Activated CD8-positive, alpha-beta memory T cell treated with anti-CD3 and anti-CD28 coated beads, Interleukin-2, amount 50 U/mL, for 1 hour (primary cell): Measurements from ENCODE around the gene RXRB.

Experiments
- DNase-seq: peaks from one replicate; pipeline ENCODE4 v3.0.0-alpha.2; 2020; ENCODE audit errors: extremely low read depth

Gene RXRB

GRCh38 chr6:33197431-33198048, 2.9 kb downstream of the RXRB start:
- DNase-seq: no peak

DNA sequence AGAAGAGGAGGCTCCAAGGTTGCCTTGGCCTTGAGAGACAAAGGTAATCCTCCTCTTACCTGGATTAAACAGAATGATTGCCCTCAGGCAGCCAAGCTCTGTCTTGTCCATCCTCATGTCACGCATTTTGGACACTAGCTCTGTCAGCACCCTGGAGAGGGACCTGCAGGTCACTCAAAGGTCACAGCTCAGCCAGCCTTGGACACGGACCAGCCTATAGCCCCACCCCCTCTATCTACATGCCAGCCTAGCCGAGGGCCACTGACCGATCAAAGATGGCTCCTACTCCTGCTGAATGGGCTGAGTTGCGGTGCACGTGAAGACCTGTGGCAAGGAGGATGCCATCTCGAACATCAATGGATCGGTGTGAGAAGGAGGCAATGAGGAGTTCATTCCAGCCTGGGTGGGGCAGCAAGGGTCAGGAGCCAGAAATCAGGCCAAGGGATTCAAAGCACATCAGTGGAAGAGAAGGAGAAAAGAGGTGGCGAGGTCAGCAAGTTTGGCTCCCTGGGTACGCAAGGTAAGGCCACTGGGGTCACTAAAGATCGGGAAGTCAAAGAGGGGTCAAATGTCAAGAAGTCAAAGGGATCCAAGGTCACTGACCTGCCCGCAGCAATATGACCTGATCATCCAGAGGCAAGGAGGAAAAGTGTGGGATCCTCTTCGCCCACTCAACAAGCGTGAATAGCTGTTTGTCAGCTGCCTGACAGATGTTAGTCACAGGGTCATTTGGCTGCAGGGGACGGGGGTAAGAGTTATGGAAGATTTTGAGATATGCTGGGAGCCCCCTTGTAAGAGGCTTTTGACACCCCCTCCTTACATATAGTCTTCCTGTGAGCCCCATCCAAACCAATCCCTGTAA, 4.9 kb downstream of the RXRB start:
- no peak for DNase-seq

GRCh38 chr6:33194431-33194979, 6.0 kb downstream of the RXRB start:
- no peak for DNase-seq

DNA sequence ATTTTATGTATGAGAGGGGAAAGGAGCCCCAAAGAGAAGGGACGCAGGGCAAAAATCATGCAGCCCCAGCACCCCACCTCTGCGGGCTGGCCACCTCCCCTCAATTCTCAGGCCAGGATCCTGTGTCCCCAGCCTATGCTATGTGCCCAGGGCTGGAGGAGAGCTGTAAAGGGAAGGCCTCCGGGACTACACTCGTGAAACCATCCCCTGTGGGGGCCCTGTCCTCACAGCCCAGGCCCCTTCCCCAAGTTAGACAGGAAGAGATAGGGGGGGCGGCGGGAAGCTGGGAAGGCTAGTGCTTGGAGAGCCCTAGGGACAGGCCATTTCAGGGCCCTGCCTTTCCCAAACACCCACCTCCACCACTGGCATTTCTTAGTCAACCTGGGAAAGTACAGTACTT, 6.8 kb downstream of the RXRB start:
- DNase-seq: no peak

- no peak for DNase-seq
These were observed 7.5 kb downstream of the RXRB start for GRCh38 chr6:33192671-33193602.

GRCh38 chr6:33192105-33192646, 8.3 kb downstream of the RXRB start, which contains the start of gene COL11A2:
TSS of gene COL11A2 (minus strand) at chr6:33192467. CDS start at chr6:33192240, 227 bp downstream.
- DNase-seq: no peak

- DNase-seq: no peak
These were observed 8.9 kb downstream of the RXRB start for GRCh38 chr6:33191383-33192104.

- DNase-seq: no peak
These were observed 9.9 kb downstream of the RXRB start for GRCh38 chr6:33190504-33191107.

- no peak for DNase-seq
These were observed 10.6 kb downstream of the RXRB start for GRCh38 chr6:33189625-33190448.

- no peak for DNase-seq
These were observed 11.3 kb downstream of the RXRB start for GRCh38 chr6:33189164-33189563.

- DNase-seq: no peak
These were observed 12.7 kb downstream of the RXRB start for GRCh38 chr6:33187809-33188208.

GRCh38 chr6:33185654-33186187, 14.7 kb downstream of the RXRB start:
- DNase-seq: no peak

- DNase-seq: no peak
These were observed 15.3 kb downstream of the RXRB start for GRCh38 chr6:33185190-33185589.

- no peak for DNase-seq
These were observed 17.3 kb downstream of the RXRB start for GRCh38 chr6:33183071-33183683.

DNA sequence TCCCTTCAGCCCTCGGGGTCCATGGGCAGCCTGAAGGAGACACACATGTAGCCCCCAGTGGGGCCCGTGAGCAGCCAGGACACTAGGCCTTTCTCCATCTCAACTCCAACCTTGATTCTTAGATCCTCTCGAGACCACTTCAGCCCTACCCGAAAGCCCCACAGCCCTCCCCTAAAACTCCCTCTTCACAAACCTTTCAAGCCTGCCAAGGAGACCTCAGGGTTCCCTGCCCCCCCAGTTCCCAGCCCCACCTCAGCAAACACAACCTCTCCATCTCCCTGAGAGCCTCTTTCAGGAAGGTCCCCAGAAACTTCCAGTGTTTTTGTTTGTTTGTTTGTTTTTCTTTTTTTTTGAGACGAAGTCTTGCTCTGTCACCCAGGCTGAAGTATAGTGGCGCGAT, 19.3 kb downstream of the RXRB start:
- DNase-seq: no peak

DNA sequence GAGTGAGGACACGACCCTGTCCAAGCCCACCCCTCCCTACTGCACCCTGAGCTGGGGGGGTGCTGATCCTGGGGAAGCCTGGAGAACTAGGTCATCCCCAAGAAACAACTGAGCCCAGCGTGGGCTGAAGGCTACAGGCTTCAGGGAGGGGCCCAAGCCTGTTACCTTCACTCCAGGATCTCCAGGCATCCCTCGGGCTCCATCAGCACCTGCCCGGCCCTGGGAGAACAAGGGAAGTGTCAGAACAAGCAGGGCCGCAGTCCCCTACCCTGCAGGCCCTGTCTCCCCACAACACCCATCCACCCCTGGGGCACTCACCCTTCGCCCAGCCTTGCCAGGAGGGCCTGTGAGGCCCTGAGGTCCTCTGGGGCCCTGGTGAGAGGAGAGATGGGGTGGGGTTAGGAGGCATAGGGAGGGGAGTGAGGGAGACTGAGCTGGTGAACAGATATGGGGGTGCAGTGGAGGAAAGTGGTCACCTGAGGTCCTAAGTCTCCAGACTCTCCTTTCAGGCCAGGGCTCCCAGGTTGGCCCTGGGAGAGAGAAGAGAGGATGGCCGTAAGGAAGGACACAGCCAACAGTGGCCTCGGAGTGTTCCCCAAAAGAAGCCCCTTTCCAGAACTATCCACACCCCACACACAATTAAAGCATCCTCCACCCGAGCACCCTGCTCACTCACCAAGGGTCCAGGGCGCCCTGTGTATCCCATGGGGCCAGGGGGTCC, 21.6 kb downstream of the RXRB start:
- no peak for DNase-seq

DNA sequence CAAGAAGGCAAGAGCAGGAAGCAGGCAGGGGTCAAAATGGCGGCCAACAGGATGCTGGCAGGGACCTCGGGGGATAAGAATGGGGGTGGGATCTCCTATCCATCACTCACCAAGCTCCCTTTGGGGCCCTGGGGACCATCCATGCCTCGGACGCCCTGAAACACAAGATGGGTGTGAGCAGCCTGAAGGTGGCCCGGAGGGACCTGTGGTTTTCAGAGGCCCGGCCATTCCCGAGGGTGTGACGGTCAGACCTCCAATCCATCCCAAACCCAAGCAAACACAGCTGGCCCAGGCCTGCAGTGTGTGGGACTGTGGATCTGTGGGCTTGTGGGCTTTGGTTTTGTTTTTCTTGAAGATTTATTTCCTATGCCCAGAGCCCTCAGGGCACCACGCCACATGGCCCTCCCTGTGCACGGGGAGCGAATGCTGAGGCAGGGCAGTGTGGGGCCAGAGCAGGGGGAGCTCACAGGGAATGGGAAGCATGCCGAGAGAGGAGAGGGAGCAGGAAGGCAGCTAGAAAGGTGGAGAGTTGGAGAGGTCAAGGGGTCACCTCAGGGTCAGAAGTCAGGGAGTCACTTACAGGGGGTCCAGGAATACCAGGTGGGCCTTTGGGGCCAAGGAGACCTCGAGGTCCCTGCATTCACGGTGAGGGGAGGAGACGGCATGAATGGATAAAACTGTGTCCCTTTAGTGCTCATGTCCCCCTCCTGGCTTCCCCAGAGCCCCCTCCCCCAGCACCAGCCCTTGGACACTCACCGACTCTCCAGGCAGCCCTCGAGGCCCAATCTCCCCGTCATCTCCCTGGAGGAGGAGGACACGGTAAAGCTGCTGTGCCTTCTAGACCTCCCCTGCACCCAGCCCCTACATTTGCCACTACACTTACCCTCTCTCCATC, 22.7 kb downstream of the RXRB start:
- no peak for DNase-seq
